HUDEP-2 (cell line): Measurements from ENCODE around the gene ANOS1.

Experiments
- DNase-seq, 76 experiments: peaks; one replicate each; lab custom pipeline; 2025; ENCODE audit not compliant: unreplicated experiment in 76 of 76; lab: John Stamatoyannopoulos, UW

ANOS1 gene

GRCh38 chrX:8717354-8717753 is 14.6 kb downstream of the ANOS1 start:
- DNase-seq = no peak

- no peak for DNase-seq
Measured at GRCh38 chrX:8714164-8714563, 17.8 kb downstream of the ANOS1 start.

- peak in 1 of 76 experiments; percentile 0 for DNase-seq
Measured at GRCh38 chrX:8711401-8711800, 20.5 kb downstream of the ANOS1 start.

GRCh38 chrX:8704184-8704583 is 27.8 kb downstream of the ANOS1 start:
- no peak for DNase-seq

GRCh38 chrX:8692871-8693270 is 39.1 kb downstream of the ANOS1 start:
- no peak for DNase-seq

- DNase-seq = no peak
Measured at GRCh38 chrX:8689473-8689872, 42.5 kb downstream of the ANOS1 start.

- no peak for DNase-seq
Measured at GRCh38 chrX:8688776-8689175, 43.2 kb downstream of the ANOS1 start.

- DNase-seq = no peak
Measured at GRCh38 chrX:8684201-8684965, 47.6 kb downstream of the ANOS1 start.

GRCh38 chrX:8683687-8684086 is 48.2 kb downstream of the ANOS1 start:
- DNase-seq = no peak

GRCh38 chrX:8679550-8679949 is 52.4 kb downstream of the ANOS1 start:
- DNase-seq = no peak

- no peak for DNase-seq
Measured at GRCh38 chrX:8675006-8675630, 56.8 kb downstream of the ANOS1 start.

GRCh38 chrX:8673201-8673600 is 58.7 kb downstream of the ANOS1 start:
- no peak for DNase-seq

GRCh38 chrX:8672176-8672575 is 59.8 kb downstream of the ANOS1 start:
- DNase-seq = no peak

GRCh38 chrX:8668813-8669212 is 63.1 kb downstream of the ANOS1 start:
- peak in 58 of 76 experiments; percentile 0 to 73 (median 26) for DNase-seq

- DNase-seq = peak in 41 of 76 experiments; percentile 0 to 69 (median 22)
Measured at GRCh38 chrX:8663325-8663724, 68.6 kb downstream of the ANOS1 start.

- no peak for DNase-seq
Measured at GRCh38 chrX:8657883-8658282, 74.1 kb downstream of the ANOS1 start.

- no peak for DNase-seq
Measured at GRCh38 chrX:8653956-8654355, 78.0 kb downstream of the ANOS1 start.

- no peak for DNase-seq
Measured at GRCh38 chrX:8649969-8650368, 82.0 kb downstream of the ANOS1 start.

GRCh38 chrX:8647176-8647575 is 84.8 kb downstream of the ANOS1 start:
- DNase-seq = no peak

- no peak for DNase-seq
Measured at GRCh38 chrX:8639949-8640475, 91.9 kb downstream of the ANOS1 start.

GRCh38 chrX:8636497-8636896 is 95.4 kb downstream of the ANOS1 start:
- DNase-seq = no peak

GRCh38 chrX:8635812-8636211 is 96.1 kb downstream of the ANOS1 start:
- no peak for DNase-seq
